ENCODE measurements around the gene NFE2.

- TF ChIP-seq ZNF776 (tag by site-specific recombination; IDR thresholded peaks at IDR 0.05; ENCODE audit: borderline replicate concordance) (no peak), CTCF (tag by site-specific recombination; IDR thresholded peaks at IDR 0.05) (peak; percentile 69), ZNF791 (tag by site-specific recombination; IDR thresholded peaks at IDR 0.05) (no peak), ZNF580 (tag by site-specific recombination; IDR thresholded peaks at IDR 0.05) (peak; percentile 82; the same call in 1 of the 2 replicates), PATZ1 (tag by site-specific recombination; IDR thresholded peaks at IDR 0.05) (0 out of 2 replicates have a peak, but pooled peaks have one; percentile 19), ZBTB10 (tag by site-specific recombination; IDR thresholded peaks at IDR 0.05) (no peak), SALL2 (tag by site-specific recombination; IDR thresholded peaks at IDR 0.05; ENCODE audit: borderline replicate concordance) (no peak), ZNF202 (tag by site-specific recombination; IDR thresholded peaks at IDR 0.05; ENCODE audit: borderline replicate concordance) (no peak), ZBTB7A (tag by site-specific recombination; IDR thresholded peaks at IDR 0.05; ENCODE audit: low read depth) (no peak)
Measured at GRCh38 chr12:54294152-54294952, 6.5 kb downstream of the NFE2 start.

Data from HEK293 (cell line).